ENCODE data around the gene RPL3.
"Not testable (repeated sequence)": the region's sequence is repeated elsewhere in the genome, so short reads cannot be mapped to it uniquely, and the experiment has no call there.

RPL3 gene

GRCh38 chr22:39351689-39352214, 32.3 kb upstream of the RPL3 start:
- no peak for DNase-seq (ENCODE audit: low read depth in 2 of 2)

DNA sequence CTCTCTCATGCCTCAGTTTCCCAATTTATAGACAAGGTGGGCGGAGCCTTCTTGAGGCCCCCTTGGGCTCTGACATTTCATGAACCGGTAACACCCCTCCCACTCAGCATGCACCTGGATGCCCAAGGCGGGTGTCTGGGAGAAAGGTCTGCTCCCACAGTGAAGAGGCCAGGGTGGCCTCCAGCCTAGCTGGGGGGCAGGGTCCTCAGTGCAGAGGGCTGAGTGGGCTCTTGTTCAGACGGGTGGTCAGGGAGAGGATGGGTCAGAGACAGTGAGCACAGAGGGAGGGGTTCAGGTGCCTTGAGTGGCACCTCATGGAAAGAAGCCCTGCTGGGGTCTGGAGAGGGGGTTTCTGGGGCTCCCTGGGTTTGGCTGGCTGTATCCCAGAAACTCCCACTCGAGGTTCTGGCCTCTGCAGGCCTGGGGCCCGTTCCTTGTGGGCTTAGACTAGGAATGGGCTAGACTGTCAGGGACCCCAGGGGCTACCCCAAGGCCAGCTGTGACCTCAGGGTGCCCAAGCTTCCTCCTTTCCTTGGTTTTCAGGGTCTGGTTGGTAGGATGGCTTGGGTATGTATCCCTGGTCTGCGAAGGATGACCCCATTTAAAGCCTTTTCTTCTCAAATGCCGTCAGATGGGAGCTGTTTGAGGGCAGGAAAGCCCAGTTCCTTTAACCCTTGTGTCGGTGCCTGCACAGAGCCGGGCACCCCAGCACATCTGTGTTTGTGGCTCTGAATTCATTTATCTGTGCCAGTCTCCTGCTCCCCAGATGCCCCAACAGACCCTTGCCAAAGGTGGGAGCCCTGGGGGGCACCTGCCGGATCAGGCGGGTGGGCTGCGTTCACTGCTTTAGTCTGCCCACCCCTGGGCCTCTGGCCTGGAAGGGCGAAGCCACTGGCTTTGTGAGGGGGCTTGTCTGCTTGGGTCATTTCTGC, 31.6 kb upstream of the RPL3 start:
- DNase-seq (ENCODE audit: low read depth in 2 of 2): no peak

DNA sequence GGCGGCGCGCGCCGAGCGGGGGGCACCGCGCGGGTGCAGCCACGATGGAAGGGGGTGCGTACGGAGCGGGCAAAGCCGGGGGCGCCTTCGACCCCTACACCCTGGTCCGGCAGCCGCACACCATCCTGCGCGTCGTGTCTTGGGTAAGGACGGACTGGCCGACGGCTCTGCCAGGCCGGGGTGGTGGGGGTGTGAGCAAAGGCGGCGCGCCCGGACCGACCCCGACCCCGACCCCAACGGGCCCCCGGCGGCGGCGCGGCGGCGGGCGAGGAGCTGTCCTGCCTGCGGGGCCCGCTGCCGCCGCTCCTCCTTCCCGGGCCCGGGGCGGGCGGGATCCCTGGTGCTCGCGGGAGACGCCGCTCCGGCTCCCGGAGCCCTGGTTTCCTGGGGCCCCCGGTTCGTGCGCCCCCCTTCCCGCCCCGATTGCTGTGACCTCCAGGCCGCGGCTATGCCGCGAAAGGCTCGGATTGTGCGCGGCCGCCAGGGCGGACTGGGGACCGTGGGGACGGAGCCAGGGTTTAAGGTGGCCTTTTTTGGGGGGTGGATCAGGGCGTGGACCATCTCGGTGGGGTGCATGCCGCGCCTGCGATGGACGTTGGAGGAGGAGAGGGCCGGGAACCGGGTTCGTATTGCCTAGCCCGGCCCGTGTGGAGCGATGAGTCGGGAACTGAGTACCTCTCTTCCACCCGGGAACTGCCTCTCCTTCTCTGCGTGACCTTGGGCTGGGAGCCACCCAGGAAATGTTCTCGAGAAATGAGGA, 30.7 kb upstream of the RPL3 start, which contains the start of gene SYNGR1:
TSS of gene SYNGR1 (plus strand) at position 25 of the 760 bp plus-strand sequence. CDS start at position 45, 20 bp downstream.
- DNase-seq (ENCODE audit: low read depth in 2 of 2): no peak

- no peak for DNase-seq (ENCODE audit: low read depth in 2 of 2)
Observed at GRCh38 chr22:39349506-39349966, 30.1 kb upstream of the RPL3 start.

- no peak for DNase-seq (ENCODE audit: low read depth in 2 of 2)
Observed at GRCh38 chr22:39348909-39349505, 29.6 kb upstream of the RPL3 start.

GRCh38 chr22:39345231-39345630, 25.8 kb upstream of the RPL3 start:
- no peak for DNase-seq (ENCODE audit: low read depth in 2 of 2)

DNA sequence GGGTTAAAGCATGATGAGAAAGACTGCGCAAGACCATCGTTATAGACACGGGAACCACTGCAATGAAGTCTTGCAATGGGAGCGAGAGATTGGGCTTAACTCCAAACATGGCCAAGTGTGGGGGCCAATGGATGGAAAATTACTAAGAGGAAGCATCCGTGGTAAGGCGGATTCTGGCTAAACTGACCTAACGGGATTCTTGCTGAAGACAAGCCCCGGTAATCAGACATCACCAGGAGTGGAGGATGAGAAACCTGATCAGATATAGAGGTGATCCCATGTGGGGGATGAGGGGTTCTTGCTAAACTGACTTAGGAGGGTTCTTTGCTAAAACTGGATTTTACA, 24.6 kb upstream of the RPL3 start:
- DNase-seq (ENCODE audit: low read depth in 2 of 2): no peak

DNA sequence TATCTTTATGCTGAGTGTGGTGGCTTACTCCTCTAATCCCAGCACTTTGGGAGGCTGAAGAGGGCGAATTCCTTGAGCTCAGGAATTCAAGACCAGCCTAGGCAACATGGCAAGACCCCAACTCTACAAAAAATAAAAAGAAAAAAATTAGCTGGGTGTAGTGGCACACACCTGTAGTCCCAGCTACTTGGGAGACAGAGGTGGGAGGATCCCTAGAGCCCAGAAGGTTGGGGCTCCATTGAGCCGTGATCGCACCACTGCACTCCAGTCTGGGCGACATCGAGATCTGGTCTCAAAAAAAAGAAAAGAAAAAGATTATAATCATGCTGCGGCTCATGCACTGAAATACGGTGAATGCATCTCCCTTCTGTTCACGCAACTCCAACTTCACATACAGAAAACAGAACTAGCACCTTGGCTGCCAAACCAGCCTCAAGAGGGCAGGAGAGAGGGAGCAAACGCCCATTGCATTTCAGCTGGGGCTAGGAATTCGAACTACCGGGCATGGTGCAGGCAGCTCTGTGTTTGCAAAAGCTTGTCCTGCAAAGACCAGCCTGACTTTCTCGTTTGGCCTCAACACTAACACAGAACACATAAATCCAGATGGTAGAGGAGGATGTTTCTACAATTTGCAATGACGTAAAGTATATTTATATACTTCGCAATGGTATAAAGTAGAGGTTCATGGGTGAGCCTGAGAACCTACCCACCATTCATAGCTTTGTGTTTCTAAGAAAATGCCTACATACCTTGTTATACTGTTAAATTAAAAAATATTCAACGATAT, 24.0 kb upstream of the RPL3 start:
- no peak for DNase-seq (ENCODE audit: low read depth in 2 of 2)

- no peak for DNase-seq (ENCODE audit: low read depth in 2 of 2)
Observed at GRCh38 chr22:39341179-39341578, 21.8 kb upstream of the RPL3 start.

GRCh38 chr22:39339775-39340174, 20.4 kb upstream of the RPL3 start:
- DNase-seq (ENCODE audit: low read depth in 2 of 2): not testable (repeated sequence)

DNA sequence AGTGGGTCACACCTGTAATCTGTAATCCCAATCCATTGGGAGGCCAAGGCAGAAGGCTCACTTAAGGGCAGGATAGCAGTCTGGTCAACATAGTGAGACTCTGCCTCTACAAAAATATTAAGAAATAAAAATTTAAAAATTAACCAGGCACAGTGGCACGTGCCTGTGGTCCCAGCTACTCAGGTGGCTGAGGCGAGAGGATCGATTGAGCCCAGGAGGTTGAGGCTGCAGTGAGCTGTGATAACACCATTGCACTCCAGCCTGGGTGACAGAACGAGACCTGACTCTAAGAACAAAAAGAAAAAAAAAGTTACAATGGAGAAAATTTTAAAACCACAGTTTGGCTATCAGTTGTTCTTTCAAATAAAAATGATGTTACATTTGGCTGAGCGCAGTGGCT, 17.0 kb upstream of the RPL3 start:
- no peak for DNase-seq (ENCODE audit: low read depth in 2 of 2)

DNA sequence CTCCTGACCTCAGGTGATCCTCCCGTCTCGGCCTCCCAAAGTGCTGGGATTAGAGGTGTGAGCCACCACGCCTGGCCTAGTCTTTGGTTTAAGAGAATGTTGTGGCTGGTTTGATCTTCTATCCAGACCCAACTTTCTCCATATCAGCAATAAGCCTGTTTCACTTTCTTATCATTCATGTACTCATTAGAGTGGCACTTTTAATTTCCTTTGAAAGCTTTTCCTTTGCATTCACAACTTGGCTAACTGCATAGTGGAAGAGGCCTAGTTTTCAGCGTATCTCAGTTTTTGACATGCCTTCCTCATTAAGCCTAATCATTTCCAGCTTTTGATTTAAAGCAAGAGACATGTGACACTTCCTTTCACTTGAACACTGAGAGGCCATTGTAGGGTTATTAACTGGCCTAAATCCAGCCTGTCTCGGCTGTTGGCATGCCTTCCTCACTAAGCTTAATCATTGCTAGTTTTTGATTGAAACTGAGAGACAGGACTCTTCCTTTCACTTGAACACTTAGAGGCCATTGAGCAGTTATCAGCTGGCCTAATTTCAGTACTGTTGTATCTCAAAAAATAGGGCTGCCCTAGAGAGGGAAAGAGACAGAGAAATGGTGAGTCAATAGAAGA, 13.1 kb upstream of the RPL3 start:
- no peak for DNase-seq (ENCODE audit: low read depth in 2 of 2)

GRCh38 chr22:39330553-39330952, 11.1 kb upstream of the RPL3 start:
- DNase-seq (ENCODE audit: low read depth in 2 of 2): not testable (repeated sequence)

DNA sequence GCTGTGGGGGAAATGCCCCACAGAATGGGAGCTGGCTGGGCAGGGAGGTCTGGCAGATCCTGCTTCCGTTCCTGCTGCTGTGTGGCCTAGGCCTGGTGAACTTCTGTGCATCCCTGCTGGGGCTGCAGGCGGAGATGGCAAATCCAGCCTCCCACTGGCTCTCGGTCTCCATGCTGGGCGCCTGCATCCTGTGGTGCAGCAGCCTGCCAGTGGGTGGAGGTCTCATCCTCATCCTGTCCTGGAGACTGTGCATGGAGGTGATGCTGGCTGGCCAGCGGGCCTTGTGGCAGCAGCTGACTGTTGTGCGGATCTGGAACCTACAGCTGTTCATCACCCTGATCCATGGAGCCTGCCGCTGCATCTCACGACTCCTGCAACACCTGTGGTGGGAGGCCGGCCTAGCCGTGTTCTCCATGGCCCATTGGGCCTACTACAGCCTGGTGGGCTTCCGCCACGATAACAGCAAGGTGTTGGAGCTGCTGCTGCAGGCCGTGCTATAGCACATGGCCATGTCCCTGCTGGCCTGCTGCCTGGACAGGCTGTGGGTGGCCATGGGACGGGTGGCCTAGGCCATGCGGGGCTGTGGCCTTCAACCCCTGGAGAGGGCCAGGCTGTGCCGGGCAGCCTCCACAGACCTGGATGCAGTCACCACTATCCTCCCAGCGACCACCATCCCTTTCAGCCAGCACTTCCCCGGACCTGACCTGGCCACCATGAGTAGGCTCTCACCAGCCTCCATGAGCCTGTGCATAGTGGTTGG, 8.8 kb upstream of the RPL3 start:
- DNase-seq (ENCODE audit: low read depth in 2 of 2): no peak

DNA sequence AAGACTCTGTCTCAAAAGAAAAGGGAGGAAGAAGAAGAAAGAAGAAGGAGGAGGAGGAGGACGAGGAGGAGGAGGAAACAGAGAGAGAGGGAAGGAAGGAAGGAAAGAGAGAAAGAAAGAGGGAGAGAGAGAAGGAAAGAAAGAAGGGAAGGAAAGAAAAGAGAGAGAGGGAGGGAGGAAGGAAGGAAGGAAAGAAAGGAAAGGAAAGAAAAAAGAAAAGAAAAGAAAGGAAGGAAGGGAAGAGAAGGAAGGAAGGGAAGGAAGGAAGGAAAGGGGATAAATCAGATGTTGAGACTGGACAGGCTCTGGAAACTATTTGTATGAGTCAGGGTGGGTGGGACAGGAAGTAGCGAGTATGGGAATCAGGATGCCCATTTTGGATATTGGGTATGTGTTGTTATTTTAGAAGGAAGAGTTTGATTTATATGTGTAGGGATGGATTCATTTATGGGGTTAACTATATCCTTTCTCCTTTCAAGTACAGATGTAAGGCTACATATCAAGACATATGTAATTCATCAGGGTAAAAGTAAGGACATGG, 6.0 kb upstream of the RPL3 start:
- DNase-seq (ENCODE audit: low read depth in 2 of 2): no peak

DNA sequence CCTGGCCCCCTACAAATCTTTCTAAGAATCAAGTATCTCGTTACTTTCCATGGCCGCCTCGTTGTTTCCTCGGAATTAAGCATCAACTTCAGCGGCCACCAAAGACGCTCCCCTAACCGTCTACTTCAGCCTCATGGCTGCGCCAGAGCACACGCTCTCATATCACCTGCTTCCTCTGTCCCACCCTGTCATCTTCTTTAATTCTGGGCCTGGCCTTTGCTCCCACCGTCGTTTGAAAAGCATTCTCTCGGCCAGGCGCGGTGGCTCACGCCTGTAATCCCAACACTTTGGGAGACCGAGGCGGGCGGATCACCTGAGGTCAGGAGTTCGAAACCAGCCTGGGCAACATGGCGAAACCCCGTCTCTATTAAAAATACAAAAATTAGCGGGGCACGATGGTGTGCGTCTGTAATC, 1.2 kb upstream of the RPL3 start:
- DNase-seq (ENCODE audit: low read depth in 2 of 2): not testable (repeated sequence)

DNA sequence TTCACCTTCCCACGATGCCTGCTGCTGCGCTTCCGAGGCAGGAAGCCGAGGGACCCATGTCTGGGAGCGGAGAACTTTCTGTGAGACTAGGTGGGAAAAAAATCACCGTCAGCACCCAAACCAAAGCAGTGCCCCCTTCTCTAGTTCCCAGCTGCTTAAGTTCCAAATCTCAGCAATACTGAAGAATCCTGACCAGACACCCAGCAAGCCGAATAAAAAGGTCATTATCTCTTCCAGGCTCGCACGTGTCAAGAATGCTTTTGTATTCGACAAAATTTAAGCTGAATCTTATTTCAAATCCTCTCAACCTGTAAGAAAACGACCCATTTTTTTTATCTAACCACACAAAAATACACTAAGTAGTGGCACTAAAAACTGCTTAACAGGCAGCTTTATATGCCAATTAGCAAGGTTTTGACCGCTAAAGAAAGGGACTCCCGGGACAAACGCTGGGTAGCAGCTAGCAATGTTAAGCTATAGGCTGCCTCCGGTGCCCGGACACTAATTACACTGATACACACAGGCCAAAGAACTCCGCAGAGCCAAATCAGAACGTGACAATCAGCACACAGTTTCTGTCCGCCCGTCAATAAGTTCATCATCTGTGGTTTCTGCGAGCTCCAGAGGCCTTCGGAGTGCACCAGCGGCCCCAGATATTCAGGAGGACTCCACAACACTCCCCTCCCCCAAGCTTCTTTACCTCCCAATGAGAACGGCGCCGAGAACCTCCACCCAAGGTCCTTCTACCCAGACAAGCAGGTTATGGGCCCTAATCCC, 728 bp downstream of the RPL3 start:
- DNase-seq (ENCODE audit: low read depth in 2 of 2): no peak

DNA sequence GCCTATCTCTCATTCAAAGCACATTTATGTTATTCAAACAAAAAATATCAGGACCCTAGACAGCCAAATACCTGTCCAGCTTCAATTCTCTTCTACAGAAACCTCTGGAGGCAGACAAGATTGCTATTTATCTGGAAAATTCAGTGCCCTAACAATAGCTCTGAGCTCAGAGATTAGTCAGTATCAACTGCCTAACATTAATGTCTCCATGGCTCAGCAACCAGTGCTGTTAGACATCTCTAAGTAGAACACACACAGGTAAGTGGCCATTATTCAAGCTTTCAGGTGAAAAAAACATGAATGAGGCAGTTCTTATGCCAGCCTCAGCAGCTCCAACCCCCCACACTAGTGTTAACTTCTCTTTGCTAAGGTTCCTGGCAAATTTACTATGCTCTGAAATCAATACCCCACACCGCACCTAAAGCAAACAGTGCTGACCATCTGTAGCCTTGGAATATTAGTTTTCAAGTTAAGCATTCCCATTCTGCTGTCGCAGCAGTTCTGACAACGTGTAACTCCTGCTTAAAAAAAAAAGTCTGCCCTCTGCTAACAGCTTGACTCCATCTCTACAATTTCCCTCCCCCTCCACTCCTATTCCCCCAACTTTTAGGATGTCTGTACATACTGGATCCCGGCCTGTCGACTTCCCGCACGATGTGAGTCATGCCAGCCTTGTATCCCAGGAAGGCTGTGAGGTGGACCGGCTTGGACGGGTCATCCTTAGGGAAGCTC, 1.5 kb downstream of the RPL3 start:
- no peak for DNase-seq (ENCODE audit: low read depth in 2 of 2)
